B cell (primary cell): ENCODE results near the gene C6orf132. TPM values are rescaled to one million over a fixed set of nuclear protein-coding genes. Genes with fewer than 3 reads are reported as not detected.

Experiments used
- ATAC-seq: fragments of 200-7000 bp; cut with Tn5 transposase; one replicate; pipeline ENCODE4 v1.10.0; 2021; ENCODE audit warnings: low read depth, mild to moderate bottlenecking, moderate number of reproducible peaks, moderate library complexity
- CTCF ChIA-PET: fragments of 350-600 bp; sonication (Branson Sonifier 250); formaldehyde crosslinking; loops from one replicate; lab custom pipeline; 2021; ENCODE audit warnings: antibody characterized with exemption, inconsistent platforms; lab: Charles Lee
- POLR2A ChIA-PET: fragments of 350-600 bp; sonication (Branson Sonifier 250); formaldehyde crosslinking; loops from one replicate; lab custom pipeline; 2021; ENCODE audit warnings: antibody characterized with exemption; lab: Charles Lee
- DNase-seq: peaks from one replicate; pipeline ENCODE4 v3.0.0; 2013
- H2AFZ ChIP-seq: 2 replicates; pipeline ENCODE4 v1.6.1; 2012; ENCODE audit warnings: mild to moderate bottlenecking, low read depth, low read length; ENCODE audit not compliant: insufficient read depth, poor library complexity, severe bottlenecking
- H3K27ac ChIP-seq, 2 donors: 1 replicate in 1 of 2; 2 replicates in 1 of 2; pipeline ENCODE4 v1.5.1; 2012 to 2013; ENCODE audit warnings: low read length in 2 of 2, mild to moderate bottlenecking in 2 of 2, moderate library complexity in 1 of 2
- H3K27me3 ChIP-seq, 4 experiments: fragments of 200-600 bp in 1 of 4; sonication (generic) in 1 of 4; replicated peaks in 1 of 4; 1 replicate in 2 of 4; 2 replicates in 2 of 4; pipeline versions ENCODE4 v1.6.1 to v1.7.0; 2013 to 2016; ENCODE audit warnings: low read length in 3 of 4, mild to moderate bottlenecking in 2 of 4, mixed read lengths in 1 of 4, moderate library complexity in 1 of 4; ENCODE audit not compliant: insufficient read depth in 4 of 4, control insufficient read depth in 3 of 4; ENCODE audit errors: control extremely low read depth in 1 of 4
- H3K36me3 ChIP-seq, 2 experiments: replicated peaks in 1 of 2; 1 replicate in 1 of 2; 2 replicates in 1 of 2; pipeline versions ENCODE4 v1.6.1 to v1.7.1; 2013; ENCODE audit warnings: low read length in 1 of 2; ENCODE audit not compliant: insufficient read depth in 2 of 2, control insufficient read depth in 1 of 2; ENCODE audit errors: control extremely low read depth in 1 of 2, extremely low read depth in 1 of 2
- H3K4me1 ChIP-seq, 2 donors: fragments of 200-600 bp in 1 of 2; sonication (generic) in 1 of 2; 1 replicate in 1 of 2; 2 replicates in 1 of 2; pipeline versions ENCODE4 v1.5.1 to v1.6.1; 2013 to 2017; ENCODE audit warnings: low read length in 2 of 2; ENCODE audit not compliant: control insufficient read depth in 2 of 2, insufficient read depth in 2 of 2
- H3K4me2 ChIP-seq: replicated peaks from 2 replicates; pipeline ENCODE3; 2012; ENCODE audit warnings: mild to moderate bottlenecking, low read depth, low read length; ENCODE audit not compliant: poor library complexity, severe bottlenecking
- H3K4me3 ChIP-seq, 5 experiments: fragments of 200-600 bp in 1 of 5; sonication (generic) in 1 of 5; 1 replicate in 3 of 5; 2 replicates in 2 of 5; pipeline versions ENCODE4 v1.5.1 to v1.7.0; 2011 to 2016; ENCODE audit warnings: low read length in 4 of 5, mild to moderate bottlenecking in 4 of 5, low read depth in 2 of 5, control low read depth in 1 of 5, moderate library complexity in 1 of 5; ENCODE audit not compliant: insufficient read depth in 1 of 5; ENCODE audit errors: control extremely low read depth in 1 of 5, extremely low read depth in 1 of 5
- H3K79me2 ChIP-seq: fragments of 200-600 bp; sonication (generic); one replicate; pipeline ENCODE4 v1.6.0; 2016; ENCODE audit warnings: low read length; ENCODE audit not compliant: control insufficient read depth, insufficient read depth
- H3K9ac ChIP-seq: fragments of 200-600 bp; sonication (generic); 2 replicates; pipeline ENCODE4 v1.6.1; 2017; ENCODE audit warnings: mild to moderate bottlenecking, low read length, moderate library complexity
- H3K9me3 ChIP-seq, 3 donors: one replicate each; pipeline versions ENCODE4 v1.6.1 to v1.7.1; 2013; ENCODE audit warnings: low read length in 2 of 3; ENCODE audit not compliant: control insufficient read depth in 2 of 3, insufficient read depth in 1 of 3; ENCODE audit errors: control extremely low read depth in 1 of 3
- H4K20me1 ChIP-seq: 2 replicates; pipeline ENCODE4 v1.6.0; 2012; ENCODE audit warnings: mild to moderate bottlenecking, low read length; ENCODE audit not compliant: insufficient read depth, control insufficient read depth, poor library complexity, severe bottlenecking
- H3K27ac Mint-ChIP-seq: one replicate; pipeline ENCODE4 v1.8.0; 2021; ENCODE audit warnings: mixed read lengths
- H3K27me3 Mint-ChIP-seq: one replicate; pipeline ENCODE4 v1.8.0; 2021; ENCODE audit warnings: mixed read lengths
- H3K4me1 Mint-ChIP-seq: one replicate; pipeline ENCODE4 v1.8.0; 2021; ENCODE audit warnings: mixed read lengths
- H3K4me3 Mint-ChIP-seq: one replicate; pipeline ENCODE4 v1.8.0; 2021; ENCODE audit warnings: mixed read lengths
- H3K9me3 Mint-ChIP-seq: one replicate; pipeline ENCODE4 v1.8.0; 2022; ENCODE audit warnings: mixed read lengths; ENCODE audit not compliant: insufficient read depth
- CTCF ChIP-seq: fragments of 200-600 bp; IDR thresholded peaks from one replicate; pipeline ENCODE4 v1.8.0; 2022; ENCODE audit warnings: antibody characterized with exemption, mild to moderate bottlenecking
- EZH2 ChIP-seq: IDR thresholded peaks from 2 replicates; pipeline ENCODE4 v1.6.1; 2012; ENCODE audit warnings: borderline replicate concordance, low read depth, mild to moderate bottlenecking, moderate library complexity, low read length; ENCODE audit not compliant: insufficient read depth, poor library complexity, severe bottlenecking
- WGBS: methylation state at CpG from one replicate; pipeline ENCODE4 v1.1.5; 2013; ENCODE audit warnings: missing lambda C conversion rate; ENCODE audit not compliant: insufficient coverage; 5-methylcytosine and 5-hydroxymethylcytosine counted together
- intact Hi-C: fragments of 100-400 bp; cut with micrococcal nuclease; formaldehyde crosslinking; loops from one replicate; pipeline ENCODE4 v1.10.0; 2022
- polyA plus RNA-seq: library from polyadenylated mRNA; depleted of rRNA; stranded (reverse); fragments of >200 nt; gene quantifications from 2 replicates; pipeline ENCODE4 v1.2.3, GENCODE V29; 2012
- total RNA-seq, 2 donors: library from RNA; stranded (reverse); fragments of 120-200 nt in 1 of 2; gene quantifications; 1 replicate in 1 of 2; 2 replicates in 1 of 2; pipeline versions ENCODE4 v1.2.3 to v1.2.4, GENCODE V29; 2013 to 2022

C6orf132 gene
- total and polyA plus RNA-seq, 2 donors (not counting 1 experiment from before 2014, with no cell fraction given): 0.05 TPM; not detected in 1

- intact Hi-C loops: no loop called here
- H3K27me3 ChIP-seq: no peaks in the 10 kb centered on the region
- WGBS: 91% methylated on average over 10 of the region's 10 CpGs
- no peak for TF ChIP-seq EZH2
- no peak for TF ChIP-seq CTCF
- Mint-ChIP-seq H3K4me1 (no peaks in the 10 kb centered on the region), H3K27me3 (peaks cover 3% of the 10 kb centered on the region), H3K27ac (no peak overlapping the region), H3K9me3 (no peaks in the 10 kb centered on the region), H3K4me3 (no peak overlapping the region)
- H3K27ac ChIP-seq: no peak overlapping the region
- no peaks in the 10 kb centered on the region for H3K36me3 ChIP-seq
- no peak overlapping the region for H3K9ac ChIP-seq
- no peak overlapping the region for H3K4me3 ChIP-seq
- ChIA-PET POLR2A (no interaction called here), CTCF (no interaction called here)
- H3K9me3 ChIP-seq: no peaks in the 10 kb centered on the region
- H2AFZ ChIP-seq: no peak overlapping the region
- H3K79me2 ChIP-seq: no peaks in the 10 kb centered on the region
- DNase-seq (no peak), ATAC-seq (no peak)
- no peak overlapping the region for H3K4me2 ChIP-seq
- no peaks in the 10 kb centered on the region for H3K4me1 ChIP-seq
- H4K20me1 ChIP-seq: no peaks in the 10 kb centered on the region
Observed at GRCh38 chr6:42185597-42185996, 43.2 kb upstream of the C6orf132 start.

DNA sequence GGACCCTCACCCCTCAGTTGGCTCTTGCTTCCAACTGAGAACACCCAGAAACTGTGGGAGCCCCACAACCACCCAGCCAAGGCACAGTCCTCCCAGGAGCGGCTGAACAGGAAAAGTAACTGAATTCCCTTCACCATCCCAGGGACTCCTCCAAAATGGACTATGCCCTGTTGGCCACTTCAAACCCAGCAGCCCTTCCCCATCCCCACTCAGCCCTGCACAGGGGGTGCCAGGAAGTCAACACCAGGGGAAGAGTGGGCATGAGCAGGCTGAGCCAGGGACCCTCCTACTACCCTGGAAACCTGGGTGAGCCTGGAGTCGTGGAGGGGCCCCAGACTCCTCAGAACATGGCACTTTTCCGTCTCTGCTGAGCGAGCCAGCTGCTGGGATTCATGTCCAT is 42.1 kb upstream of the C6orf132 start:
- no peak for TF ChIP-seq CTCF
- no peak for TF ChIP-seq EZH2
- Histone ChIP-seq H3K9ac (no peak overlapping the region), H4K20me1 (no peaks in the 10 kb centered on the region), H3K9me3 (no peaks in the 10 kb centered on the region), H3K4me3 (no peak overlapping the region), H3K4me2 (no peak overlapping the region), H3K36me3 (no peaks in the 10 kb centered on the region), H3K27ac (no peak overlapping the region), H3K27me3 (peaks cover 0 to 3% (median 0%) of the 10 kb centered on the region in 4 experiments), H3K79me2 (no peaks in the 10 kb centered on the region), H2AFZ (no peak overlapping the region), H3K4me1 (no peaks in the 10 kb centered on the region)
- intact Hi-C loops: no loop called here
- ATAC-seq (no peak), DNase-seq (no peak)
- WGBS: 100% methylated on average over 1 of the region's 4 CpGs
- POLR2A ChIA-PET: no interaction called here
- no peak overlapping the region for H3K4me3 Mint-ChIP-seq
- CTCF ChIA-PET: no interaction called here
- H3K9me3 Mint-ChIP-seq: no peaks in the 10 kb centered on the region
- no peaks in the 10 kb centered on the region for H3K4me1 Mint-ChIP-seq
- H3K27ac Mint-ChIP-seq: no peak overlapping the region
- H3K27me3 Mint-ChIP-seq: peaks cover 10% of the 10 kb centered on the region
